ENCODE results near the gene SUSD4. TPM values are rescaled to one million over a fixed set of nuclear protein-coding genes. Genes with fewer than 3 reads are reported as not detected.

Gene SUSD4
- total and polyA plus RNA-seq, 2 of the 4 experiments (the other 2 are of a cell fraction), result 1.8 to 2.7 TPM

DNA sequence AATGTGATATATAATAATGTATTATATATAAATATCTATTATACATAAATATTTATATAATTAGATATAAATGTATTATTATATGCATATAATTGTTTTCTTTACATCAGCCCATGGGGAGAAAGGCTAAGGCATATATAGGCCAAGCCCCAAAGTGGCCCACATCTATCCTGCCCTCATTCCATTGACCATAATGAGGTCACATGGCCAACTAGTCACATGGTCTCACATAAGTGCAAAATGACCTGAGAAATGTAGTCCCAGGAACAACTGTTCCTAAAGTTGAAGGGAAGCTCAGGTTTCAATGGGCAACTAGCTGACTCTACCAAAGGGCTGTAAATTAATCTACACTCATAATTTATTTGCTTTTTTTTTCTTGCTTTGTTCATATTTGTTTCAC, 14.8 kb upstream of the SUSD4 start:
- no peak for ATAC-seq (ENCODE audit: low read depth)

More for the DNA sequence above, 14.8 kb upstream of the SUSD4 start:
- Histone ChIP-seq H3K27ac (ENCODE audit: insufficient read depth, low read length) (no peak overlapping the region), H3K4me2 (ENCODE audit: low read depth, low read length) (no peak overlapping the region), H2BK5ac (ENCODE audit: low read depth, low read length, poor library complexity, severe bottlenecking) (no peak overlapping the region), H2AK5ac (ENCODE audit: low read depth, low read length) (no peak overlapping the region), H4K91ac (ENCODE audit: insufficient read depth, low read depth, low read length) (no peak overlapping the region), H4K5ac (ENCODE audit: low read depth, low read length) (no peak overlapping the region), H2BK15ac (ENCODE audit: low read depth, low read length) (no peak overlapping the region), H4K8ac (ENCODE audit: low read depth in 2 of 2, low read length in 2 of 2) (no peak overlapping the region), H3K14ac (replicated peaks; ENCODE audit: low read depth, low read length) (no peak overlapping the region), H3K56ac (ENCODE audit: extremely low read depth, insufficient read depth, low read length) (no peak overlapping the region), H2BK120ac (ENCODE audit: low read depth, low read length) (no peak overlapping the region), H2AK9ac (replicated peaks; ENCODE audit: low read depth, low read length, poor library complexity) (no peak overlapping the region), H2BK20ac (ENCODE audit: low read depth, low read length) (no peak overlapping the region), H3K4me1 (ENCODE audit: control insufficient read depth, insufficient read depth, low read length) (no peaks in the 10 kb centered on the region), H3K23ac (ENCODE audit: low read depth, low read length) (no peak overlapping the region), H3K4ac (ENCODE audit: low read depth, low read length) (no peak overlapping the region), H2AFZ (replicated peaks; ENCODE audit: low read length, poor library complexity) (no peak overlapping the region), H3K36me3 (ENCODE audit: control insufficient read depth, insufficient read depth, low read length) (no peaks in the 10 kb centered on the region), H3K79me1 (ENCODE audit: low read depth in 1 of 2, low read length in 2 of 2) (no peaks in the 10 kb centered on the region), H3K9me1 (ENCODE audit: insufficient read depth, low read length) (no peaks in the 10 kb centered on the region), H3K9me3 (ENCODE audit: control insufficient read depth, insufficient read depth, low read length) (peaks cover 5% of the 10 kb centered on the region; the same call in 1 of the 2 replicates), H4K20me1 (ENCODE audit: insufficient read depth, low read length) (no peaks in the 10 kb centered on the region), H3K9ac (ENCODE audit: low read depth, low read length) (no peak overlapping the region), H3K27me3 (ENCODE audit: control insufficient read depth, insufficient read depth, low read length) (peaks cover 4% of the 10 kb centered on the region; the same call in 1 of the 2 replicates), H3K18ac (ENCODE audit: low read depth, low read length) (no peak overlapping the region), H3K4me3 (ENCODE audit: insufficient read depth, low read depth, low read length) (no peak overlapping the region)
- dilution Hi-C loops (cut with HindIII; ENCODE audit: low sequenced_read_pairs, unreplicated experiment) (no loop called here), intact Hi-C loops (cut with micrococcal nuclease) (no loop called here), in situ Hi-C loops (cut with MboI; ENCODE audit: low sequenced_read_pairs) (no loop called here)
- ChIA-PET CTCF (interaction anchor here (1.5 kb wide), 1 partner anchor 289 kb away, joined by 3 read pairs; no protein-coding TSS in a partner anchor), POLR2A (ENCODE audit: unreplicated experiment) (no interaction called here)
- DNase-seq, result no peak
- no TSS peak for BruUV-seq (replicated peaks)
- no peak for TF ChIP-seq RAD21 (IDR thresholded peaks at IDR 0.05; ENCODE audit: low read length)
- TF ChIP-seq MXI1 (IDR thresholded peaks at IDR 0.05; ENCODE audit: borderline replicate concordance, low read depth, low read length), result no peak
- TF ChIP-seq, protein P1, sequence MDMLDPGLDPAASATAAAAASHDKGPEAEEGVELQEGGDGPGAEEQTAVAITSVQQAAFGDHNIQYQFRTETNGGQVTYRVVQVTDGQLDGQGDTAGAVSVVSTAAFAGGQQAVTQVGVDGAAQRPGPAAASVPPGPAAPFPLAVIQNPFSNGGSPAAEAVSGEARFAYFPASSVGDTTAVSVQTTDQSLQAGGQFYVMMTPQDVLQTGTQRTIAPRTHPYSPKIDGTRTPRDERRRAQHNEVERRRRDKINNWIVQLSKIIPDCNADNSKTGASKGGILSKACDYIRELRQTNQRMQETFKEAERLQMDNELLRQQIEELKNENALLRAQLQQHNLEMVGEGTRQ (IDR thresholded peaks at IDR 0.05; ENCODE audit: low read depth, low read length), result no peak
- TF ChIP-seq, protein P2, sequence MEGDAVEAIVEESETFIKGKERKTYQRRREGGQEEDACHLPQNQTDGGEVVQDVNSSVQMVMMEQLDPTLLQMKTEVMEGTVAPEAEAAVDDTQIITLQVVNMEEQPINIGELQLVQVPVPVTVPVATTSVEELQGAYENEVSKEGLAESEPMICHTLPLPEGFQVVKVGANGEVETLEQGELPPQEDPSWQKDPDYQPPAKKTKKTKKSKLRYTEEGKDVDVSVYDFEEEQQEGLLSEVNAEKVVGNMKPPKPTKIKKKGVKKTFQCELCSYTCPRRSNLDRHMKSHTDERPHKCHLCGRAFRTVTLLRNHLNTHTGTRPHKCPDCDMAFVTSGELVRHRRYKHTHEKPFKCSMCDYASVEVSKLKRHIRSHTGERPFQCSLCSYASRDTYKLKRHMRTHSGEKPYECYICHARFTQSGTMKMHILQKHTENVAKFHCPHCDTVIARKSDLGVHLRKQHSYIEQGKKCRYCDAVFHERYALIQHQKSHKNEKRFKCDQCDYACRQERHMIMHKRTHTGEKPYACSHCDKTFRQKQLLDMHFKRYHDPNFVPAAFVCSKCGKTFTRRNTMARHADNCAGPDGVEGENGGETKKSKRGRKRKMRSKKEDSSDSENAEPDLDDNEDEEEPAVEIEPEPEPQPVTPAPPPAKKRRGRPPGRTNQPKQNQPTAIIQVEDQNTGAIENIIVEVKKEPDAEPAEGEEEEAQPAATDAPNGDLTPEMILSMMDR (conservative IDR thresholded peaks at IDR 0.05; ENCODE audit: low read depth, low read length), result no peak
- no peak for TF ChIP-seq NFE2L2 (IDR thresholded peaks at IDR 0.05; ENCODE audit: low read depth, low read length)
- no peak for TF ChIP-seq SMC3 (IDR thresholded peaks at IDR 0.05; ENCODE audit: low read depth, low read length)
- TF ChIP-seq CHD1 (IDR thresholded peaks at IDR 0.05; ENCODE audit: low read depth, low read length), result no peak
- TF ChIP-seq FOS (IDR thresholded peaks at IDR 0.05; ENCODE audit: low read depth, low read length), result no peak
- TF ChIP-seq CEBPB (IDR thresholded peaks at IDR 0.05; ENCODE audit: low read depth, low read length), result no peak
- no peak for TF ChIP-seq MAZ (IDR thresholded peaks at IDR 0.05; ENCODE audit: borderline replicate concordance, low read depth, low read length)
- no peak for TF ChIP-seq RCOR1 (IDR thresholded peaks at IDR 0.05; ENCODE audit: insufficient replicate concordance, low read length)
- no peak for TF ChIP-seq ELK1 (IDR thresholded peaks at IDR 0.05; ENCODE audit: borderline replicate concordance, low read depth, low read length)
- TF ChIP-seq POLR2A (IDR thresholded peaks at IDR 0.05; ENCODE audit: low read depth, low read length), result no peak
